ENCODE data around the gene PNPLA6. TPM values are rescaled to one million over a fixed set of nuclear protein-coding genes. Genes with fewer than 3 reads are reported as not detected.

The PNPLA6 gene
- polyA plus RNA-seq, 4 donors: 42.4 to 120 (median 78.4) TPM

DNA sequence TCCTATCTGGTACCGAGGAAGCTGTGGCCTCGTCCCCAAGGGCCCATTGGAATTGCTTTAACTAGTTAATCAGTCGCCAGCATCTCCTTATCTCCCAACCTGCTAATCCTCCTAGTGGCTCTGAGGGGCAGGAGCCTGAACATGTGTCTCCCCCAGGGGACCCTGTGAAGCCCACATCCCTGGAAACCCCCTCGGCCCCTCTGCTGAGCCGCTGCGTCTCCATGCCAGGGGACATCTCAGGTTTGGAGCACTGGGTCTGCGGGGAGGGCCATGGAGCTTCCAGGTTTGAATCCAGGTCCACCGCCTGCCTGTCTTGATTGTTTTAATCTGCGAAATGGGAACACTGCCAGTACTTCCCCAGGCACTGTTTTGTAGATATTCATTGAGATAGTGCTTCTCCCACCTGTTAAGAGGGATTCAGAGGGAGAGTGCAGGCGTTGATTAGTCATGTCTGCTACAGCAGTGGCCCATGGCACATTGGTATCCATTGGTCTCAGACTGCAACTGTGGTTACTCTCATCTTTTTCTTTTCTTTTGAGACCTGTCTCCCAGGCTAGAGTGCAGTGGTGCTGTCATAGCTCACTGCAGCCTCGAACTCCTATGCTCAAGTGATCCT lies 6.4 kb downstream of the PNPLA6 start:
- FAIRE-seq (no peak), DNase-seq (no peak)
- Histone ChIP-seq H3K4me1 (ENCODE audit: control insufficient read depth in 3 of 3, insufficient read depth in 2 of 3, low read depth in 1 of 3, low read length in 2 of 3) (no peaks in the 10 kb centered on the region), H3K36me3 (ENCODE audit: control insufficient read depth in 3 of 3, insufficient read depth in 2 of 3, low read depth in 1 of 3, low read length in 3 of 3) (peaks cover 17 to 65% (median 26%) of the 10 kb centered on the region in 3 donors), H3K9me3 (ENCODE audit: control insufficient read depth in 2 of 2, insufficient read depth in 1 of 2, low read depth in 1 of 2, low read length in 1 of 2) (no peaks in the 10 kb centered on the region), H3K4me3 (ENCODE audit: low read depth in 1 of 3, low read length in 3 of 3) (no peak overlapping the region), H3K27me3 (ENCODE audit: control insufficient read depth in 3 of 3, insufficient read depth in 3 of 3, low read length in 3 of 3) (no peaks in the 10 kb centered on the region), H3K27ac (ENCODE audit: low read depth in 1 of 3, low read length in 2 of 3) (no peak overlapping the region)
- 93 to 95% (median 94%) methylated on average over 11 of the region's 11 CpGs for WGBS, 3 donors

DNA sequence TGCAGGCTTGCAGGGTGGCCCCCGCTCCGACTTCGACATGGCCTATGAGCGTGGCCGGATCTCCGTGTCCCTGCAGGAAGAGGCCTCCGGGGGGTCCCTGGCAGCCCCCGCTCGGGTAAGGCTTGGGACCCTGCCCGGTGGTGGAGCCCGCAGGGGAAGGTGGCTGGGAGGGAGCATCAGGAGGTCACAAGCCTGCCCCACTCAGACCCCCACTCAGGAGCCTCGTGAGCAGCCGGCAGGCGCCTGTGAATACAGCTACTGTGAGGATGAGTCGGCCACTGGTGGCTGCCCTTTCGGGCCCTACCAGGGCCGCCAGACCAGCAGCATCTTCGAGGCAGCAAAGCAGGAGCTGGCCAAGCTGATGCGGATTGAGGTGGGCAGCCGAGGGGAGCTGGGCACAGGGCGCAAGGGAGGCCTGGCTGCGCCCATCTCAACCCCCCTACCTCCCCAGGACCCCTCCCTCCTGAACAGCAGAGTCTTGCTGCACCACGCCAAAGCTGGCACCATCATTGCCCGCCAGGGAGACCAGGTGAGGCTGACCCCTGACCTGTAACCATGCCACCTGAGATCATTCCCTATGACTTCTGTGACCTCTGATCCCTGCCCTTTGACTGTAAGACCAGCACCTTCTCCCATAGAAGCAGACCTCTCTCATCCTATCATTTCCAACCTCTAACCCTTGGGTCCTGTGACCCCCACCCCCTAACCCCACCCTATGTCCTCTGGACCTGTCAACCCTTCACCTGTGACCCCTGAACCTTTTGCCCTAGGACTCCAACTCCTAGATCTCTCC lies 7.2 kb downstream of the PNPLA6 start:
- DNase-seq (no peak), FAIRE-seq (no peak)
- no peaks in the 10 kb centered on the region for H3K9me3 ChIP-seq (ENCODE audit: control insufficient read depth in 2 of 2, insufficient read depth in 1 of 2, low read depth in 1 of 2, low read length in 1 of 2)
- 96 to 98% (median 96%) methylated on average over 19 to 24 of the region's 24 CpGs for WGBS, 3 donors
- H3K36me3 ChIP-seq (ENCODE audit: control insufficient read depth in 3 of 3, insufficient read depth in 2 of 3, low read depth in 1 of 3, low read length in 3 of 3): peaks cover 17 to 59% (median 25%) of the 10 kb centered on the region in 3 donors
- H3K27ac ChIP-seq (ENCODE audit: low read depth in 1 of 3, low read length in 2 of 3): no peak overlapping the region
- H3K4me1 ChIP-seq (ENCODE audit: control insufficient read depth in 3 of 3, insufficient read depth in 2 of 3, low read depth in 1 of 3, low read length in 2 of 3): no peaks in the 10 kb centered on the region
- no peak overlapping the region for H3K4me3 ChIP-seq (ENCODE audit: low read depth in 1 of 3, low read length in 3 of 3)
- H3K27me3 ChIP-seq (ENCODE audit: control insufficient read depth in 3 of 3, insufficient read depth in 3 of 3, low read length in 3 of 3): no peaks in the 10 kb centered on the region

DNA sequence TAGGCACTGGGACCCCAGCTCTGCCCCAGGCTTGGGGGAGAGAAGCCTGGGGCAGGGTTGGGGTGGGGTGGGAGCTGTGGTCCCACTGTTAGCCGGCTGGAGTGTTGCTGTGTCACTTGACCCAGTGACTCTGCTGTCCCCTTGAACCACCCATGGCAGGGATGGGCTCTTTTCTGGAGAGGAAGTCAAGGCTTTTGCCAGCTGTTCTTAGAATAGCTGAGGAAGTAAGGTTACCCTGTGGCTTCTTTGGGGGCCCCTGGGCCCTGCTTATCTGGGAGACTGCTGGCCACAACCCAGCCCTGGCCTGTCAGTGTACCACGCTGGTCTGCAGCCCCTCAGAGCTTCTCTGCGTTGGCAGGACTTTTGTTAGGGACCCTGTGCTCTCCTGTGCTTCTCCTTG lies 9.1 kb downstream of the PNPLA6 start:
- peaks cover 15 to 48% (median 18%) of the 10 kb centered on the region in 3 donors for H3K36me3 ChIP-seq (ENCODE audit: control insufficient read depth in 3 of 3, insufficient read depth in 2 of 3, low read depth in 1 of 3, low read length in 3 of 3)
- no peak overlapping the region for H3K4me3 ChIP-seq (ENCODE audit: low read depth in 1 of 3, low read length in 3 of 3)
- DNase-seq (no peak), FAIRE-seq (no peak)
- WGBS, 3 donors: 65 to 88% (median 87%) methylated on average over 2 to 3 of the region's 3 CpGs
- no peaks in the 10 kb centered on the region for H3K9me3 ChIP-seq (ENCODE audit: control insufficient read depth in 2 of 2, insufficient read depth in 1 of 2, low read depth in 1 of 2, low read length in 1 of 2)
- no peaks in the 10 kb centered on the region for H3K27me3 ChIP-seq (ENCODE audit: control insufficient read depth in 3 of 3, insufficient read depth in 3 of 3, low read length in 3 of 3)
- H3K4me1 ChIP-seq (ENCODE audit: control insufficient read depth in 3 of 3, insufficient read depth in 2 of 3, low read depth in 1 of 3, low read length in 2 of 3): no peaks in the 10 kb centered on the region
- peak overlapping the region in 1 of 3 donors; percentile 1 for H3K27ac ChIP-seq (ENCODE audit: low read depth in 1 of 3, low read length in 2 of 3)

GRCh38 chr19:7545300-7545699 lies 9.8 kb downstream of the PNPLA6 start:
- no peak for FAIRE-seq
- 82 to 92% (median 83%) methylated on average over 8 of the region's 8 CpGs for WGBS, 3 donors
- no peak overlapping the region for H3K27ac ChIP-seq (ENCODE audit: low read depth in 1 of 3, low read length in 2 of 3)
- H3K4me1 ChIP-seq (ENCODE audit: control insufficient read depth in 3 of 3, insufficient read depth in 2 of 3, low read depth in 1 of 3, low read length in 2 of 3): no peaks in the 10 kb centered on the region
- no peak for DNase-seq
- no peaks in the 10 kb centered on the region for H3K27me3 ChIP-seq (ENCODE audit: control insufficient read depth in 3 of 3, insufficient read depth in 3 of 3, low read length in 3 of 3)
- peaks cover 9 to 49% (median 15%) of the 10 kb centered on the region in 3 donors for H3K36me3 ChIP-seq (ENCODE audit: control insufficient read depth in 3 of 3, insufficient read depth in 2 of 3, low read depth in 1 of 3, low read length in 3 of 3)
- H3K9me3 ChIP-seq (ENCODE audit: control insufficient read depth in 2 of 2, insufficient read depth in 1 of 2, low read depth in 1 of 2, low read length in 1 of 2): no peaks in the 10 kb centered on the region
- no peak overlapping the region for H3K4me3 ChIP-seq (ENCODE audit: low read depth in 1 of 3, low read length in 3 of 3)

- H3K4me1 ChIP-seq (ENCODE audit: control insufficient read depth in 3 of 3, insufficient read depth in 2 of 3, low read depth in 1 of 3, low read length in 2 of 3): no peaks in the 10 kb centered on the region
- H3K36me3 ChIP-seq (ENCODE audit: control insufficient read depth in 3 of 3, insufficient read depth in 2 of 3, low read depth in 1 of 3, low read length in 3 of 3): peaks cover 8 to 48% (median 15%) of the 10 kb centered on the region in 3 donors
- no peak overlapping the region for H3K4me3 ChIP-seq (ENCODE audit: low read depth in 1 of 3, low read length in 3 of 3)
- H3K27me3 ChIP-seq (ENCODE audit: control insufficient read depth in 3 of 3, insufficient read depth in 3 of 3, low read length in 3 of 3): no peaks in the 10 kb centered on the region
- 26 to 51% (median 33%) methylated on average over 1 of the region's 1 CpG for WGBS, 3 donors
- FAIRE-seq (no peak), DNase-seq (peak in 1 of 2 donors; percentile 56)
- H3K9me3 ChIP-seq (ENCODE audit: control insufficient read depth in 2 of 2, insufficient read depth in 1 of 2, low read depth in 1 of 2, low read length in 1 of 2): no peaks in the 10 kb centered on the region
- H3K27ac ChIP-seq (ENCODE audit: low read depth in 1 of 3, low read length in 2 of 3): no peak overlapping the region
Observed at GRCh38 chr19:7545904-7546303, 10.4 kb downstream of the PNPLA6 start.

- Histone ChIP-seq H3K4me1 (ENCODE audit: control insufficient read depth in 3 of 3, insufficient read depth in 2 of 3, low read depth in 1 of 3, low read length in 2 of 3) (no peaks in the 10 kb centered on the region), H3K36me3 (ENCODE audit: control insufficient read depth in 3 of 3, insufficient read depth in 2 of 3, low read depth in 1 of 3, low read length in 3 of 3) (peaks cover 0 to 36% (median 7%) of the 10 kb centered on the region in 3 donors), H3K27ac (ENCODE audit: low read depth in 1 of 3, low read length in 2 of 3) (no peak overlapping the region), H3K9me3 (ENCODE audit: control insufficient read depth in 2 of 2, insufficient read depth in 1 of 2, low read depth in 1 of 2, low read length in 1 of 2) (no peaks in the 10 kb centered on the region), H3K27me3 (ENCODE audit: control insufficient read depth in 3 of 3, insufficient read depth in 3 of 3, low read length in 3 of 3) (no peaks in the 10 kb centered on the region), H3K4me3 (ENCODE audit: low read depth in 1 of 3, low read length in 3 of 3) (no peak overlapping the region)
- FAIRE-seq (no peak), DNase-seq (no peak)
- WGBS, 3 donors: 79 to 88% (median 81%) methylated on average over 3 of the region's 3 CpGs
Observed at GRCh38 chr19:7547159-7547558, 11.6 kb downstream of the PNPLA6 start.

GRCh38 chr19:7549429-7550148 lies 14.1 kb downstream of the PNPLA6 start:
- 94 to 95% (median 94%) methylated on average over 32 to 36 of the region's 36 CpGs for WGBS, 3 donors
- DNase-seq: no peak
- no peak overlapping the region for H3K27ac ChIP-seq (ENCODE audit: low read depth in 1 of 3, low read length in 2 of 3)
- H3K4me1 ChIP-seq (ENCODE audit: control insufficient read depth in 3 of 3, insufficient read depth in 2 of 3, low read depth in 1 of 3, low read length in 2 of 3): no peaks in the 10 kb centered on the region
- peaks cover 0 to 31% (median 6%) of the 10 kb centered on the region in 3 donors for H3K36me3 ChIP-seq (ENCODE audit: control insufficient read depth in 3 of 3, insufficient read depth in 2 of 3, low read depth in 1 of 3, low read length in 3 of 3)
- H3K9me3 ChIP-seq (ENCODE audit: control insufficient read depth in 2 of 2, insufficient read depth in 1 of 2, low read depth in 1 of 2, low read length in 1 of 2): no peaks in the 10 kb centered on the region
- FAIRE-seq: no peak
- no peak overlapping the region for H3K4me3 ChIP-seq (ENCODE audit: low read depth in 1 of 3, low read length in 3 of 3)
- no peaks in the 10 kb centered on the region for H3K27me3 ChIP-seq (ENCODE audit: control insufficient read depth in 3 of 3, insufficient read depth in 3 of 3, low read length in 3 of 3)

DNA sequence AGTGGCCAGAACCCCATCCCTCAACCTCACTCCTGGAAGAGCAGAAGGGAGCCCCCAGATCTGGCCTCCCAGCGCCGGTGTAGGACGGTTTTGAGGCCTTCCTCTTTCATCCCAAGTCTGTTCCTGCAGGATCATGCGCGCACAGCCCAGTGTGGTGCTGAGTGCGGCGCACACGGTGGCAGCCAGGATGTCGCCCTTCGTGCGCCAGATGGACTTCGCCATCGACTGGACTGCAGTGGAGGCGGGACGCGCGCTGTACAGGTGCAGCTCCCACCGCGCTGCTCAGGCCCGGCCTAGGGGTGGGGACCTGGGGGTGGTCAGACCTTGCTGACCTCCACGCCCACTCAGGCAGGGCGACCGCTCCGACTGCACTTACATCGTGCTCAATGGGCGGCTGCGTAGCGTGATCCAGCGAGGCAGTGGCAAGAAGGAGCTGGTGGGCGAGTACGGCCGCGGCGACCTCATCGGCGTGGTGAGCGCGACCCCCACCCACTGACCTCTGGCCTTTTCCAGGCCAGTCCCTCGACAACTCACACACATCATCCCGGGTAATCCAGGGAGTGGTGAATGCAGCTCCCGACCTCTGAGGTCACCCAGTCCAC lies 14.8 kb downstream of the PNPLA6 start:
- H3K4me3 ChIP-seq (ENCODE audit: low read depth in 1 of 3, low read length in 3 of 3): no peak overlapping the region
- no peak overlapping the region for H3K27ac ChIP-seq (ENCODE audit: low read depth in 1 of 3, low read length in 2 of 3)
- peaks cover 0 to 33% (median 11%) of the 10 kb centered on the region in 3 donors for H3K36me3 ChIP-seq (ENCODE audit: control insufficient read depth in 3 of 3, insufficient read depth in 2 of 3, low read depth in 1 of 3, low read length in 3 of 3)
- H3K9me3 ChIP-seq (ENCODE audit: control insufficient read depth in 2 of 2, insufficient read depth in 1 of 2, low read depth in 1 of 2, low read length in 1 of 2): no peaks in the 10 kb centered on the region
- no peak for DNase-seq
- no peaks in the 10 kb centered on the region for H3K4me1 ChIP-seq (ENCODE audit: control insufficient read depth in 3 of 3, insufficient read depth in 2 of 3, low read depth in 1 of 3, low read length in 2 of 3)
- no peak for FAIRE-seq
- WGBS, 3 donors: 93 to 94% (median 93%) methylated on average over 38 to 41 of the region's 41 CpGs
- no peaks in the 10 kb centered on the region for H3K27me3 ChIP-seq (ENCODE audit: control insufficient read depth in 3 of 3, insufficient read depth in 3 of 3, low read length in 3 of 3)

Measured in small intestine (tissue), 7 donors.